Spleen (tissue), 7 donors: ENCODE measurements around the gene SRXN1.

Experiments used
- POLR2AphosphoS5 ChIP-seq, 3 donors: sonication (generic); formaldehyde crosslinking; IDR thresholded peaks; one replicate each; pipeline ENCODE4 v1.5.1; 2017; ENCODE audit warnings: antibody characterized with exemption in 3 of 3
- TF ChIP-seq, protein P1 (sequence below), 11 experiments: fragments of 200-600 bp in 7 of 11; fragments of 450-650 bp in 4 of 11; sonication (generic) in 4 of 11; IDR thresholded peaks in 8 of 11; conservative IDR thresholded peaks in 3 of 11; 1 replicate in 7 of 11; 2 replicates in 4 of 11; pipeline versions ENCODE4 v1.4.0 to v1.8.0; 2016 to 2021; ENCODE audit warnings: antibody characterized with exemption in 11 of 11, inconsistent platforms in 4 of 11, mild to moderate bottlenecking in 1 of 11
- donor health status: DM: no; HTN: no; CAD: no; lungs with moderate emphysema.
- donor health status: DM: no; HTN: no; CAD: no.
- donor health status: DM: no; HTN: no; CAD: no.

GRCh38 chr20:626579-626978, 26.4 kb downstream of the SRXN1 start:
- TF ChIP-seq, protein P1, sequence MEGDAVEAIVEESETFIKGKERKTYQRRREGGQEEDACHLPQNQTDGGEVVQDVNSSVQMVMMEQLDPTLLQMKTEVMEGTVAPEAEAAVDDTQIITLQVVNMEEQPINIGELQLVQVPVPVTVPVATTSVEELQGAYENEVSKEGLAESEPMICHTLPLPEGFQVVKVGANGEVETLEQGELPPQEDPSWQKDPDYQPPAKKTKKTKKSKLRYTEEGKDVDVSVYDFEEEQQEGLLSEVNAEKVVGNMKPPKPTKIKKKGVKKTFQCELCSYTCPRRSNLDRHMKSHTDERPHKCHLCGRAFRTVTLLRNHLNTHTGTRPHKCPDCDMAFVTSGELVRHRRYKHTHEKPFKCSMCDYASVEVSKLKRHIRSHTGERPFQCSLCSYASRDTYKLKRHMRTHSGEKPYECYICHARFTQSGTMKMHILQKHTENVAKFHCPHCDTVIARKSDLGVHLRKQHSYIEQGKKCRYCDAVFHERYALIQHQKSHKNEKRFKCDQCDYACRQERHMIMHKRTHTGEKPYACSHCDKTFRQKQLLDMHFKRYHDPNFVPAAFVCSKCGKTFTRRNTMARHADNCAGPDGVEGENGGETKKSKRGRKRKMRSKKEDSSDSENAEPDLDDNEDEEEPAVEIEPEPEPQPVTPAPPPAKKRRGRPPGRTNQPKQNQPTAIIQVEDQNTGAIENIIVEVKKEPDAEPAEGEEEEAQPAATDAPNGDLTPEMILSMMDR (IDR thresholded peaks at IDR 0.05 in 8 of 11, conservative IDR thresholded peaks at IDR 0.05 in 3 of 11) = no peak
- no peak for TF ChIP-seq POLR2AphosphoS5 (IDR thresholded peaks at IDR 0.05)
